A673 (cell line): ENCODE results near the gene SYK.

Source experiments
- EZH2 ChIP-seq: fragments of 200-600 bp; sonication (generic); IDR thresholded peaks from 2 replicates; pipeline ENCODE4 v1.6.1; 2017; ENCODE audit warnings: borderline replicate concordance, low read depth, mild to moderate bottlenecking, mixed read lengths, antibody characterized with exemption, low read length; ENCODE audit not compliant: poor library complexity, severe bottlenecking
- TF ChIP-seq, protein P1 (sequence below): fragments of 300-800, 200-600 bp; sonication (generic); conservative IDR thresholded peaks from 2 replicates; pipeline ENCODE4 v1.5.1; 2017; ENCODE audit warnings: low read depth, mild to moderate bottlenecking, antibody characterized with exemption, low read length, moderate library complexity, mixed read lengths

DNA sequence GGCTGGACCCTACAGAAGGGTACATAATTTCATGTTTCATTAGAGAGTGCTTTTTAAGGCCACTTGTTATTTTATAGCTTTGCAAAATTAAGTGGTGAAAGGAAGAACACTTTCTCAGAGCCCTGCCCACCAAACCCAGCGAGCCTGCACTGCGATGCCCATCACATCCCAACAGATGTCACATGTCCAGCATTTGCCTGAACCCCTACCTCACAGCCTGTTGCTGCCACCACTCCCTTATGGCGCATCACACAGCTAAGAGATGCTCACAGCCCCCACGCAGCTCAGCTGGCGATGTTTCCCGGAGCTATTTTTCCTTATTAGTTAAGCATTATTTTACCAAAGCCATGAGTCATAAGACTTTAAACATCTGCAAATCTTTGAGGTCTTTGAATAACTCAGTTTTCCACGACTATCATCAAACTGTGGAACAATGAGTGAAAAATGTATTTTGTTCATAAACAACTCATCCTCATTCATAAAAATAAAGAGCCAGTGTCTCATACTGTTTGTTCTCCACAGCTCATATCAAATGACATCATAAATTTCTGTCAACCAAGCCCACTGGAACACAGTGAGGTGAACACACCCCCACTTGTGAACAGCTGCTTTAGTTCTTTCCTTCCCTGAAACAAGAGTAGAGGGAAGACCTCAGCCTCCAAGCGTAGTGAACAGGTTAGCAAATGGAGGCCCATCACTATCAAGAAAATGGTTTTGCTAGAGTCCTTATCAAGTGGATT is 104.9 kb downstream of the SYK start:
- TF ChIP-seq, protein P1, sequence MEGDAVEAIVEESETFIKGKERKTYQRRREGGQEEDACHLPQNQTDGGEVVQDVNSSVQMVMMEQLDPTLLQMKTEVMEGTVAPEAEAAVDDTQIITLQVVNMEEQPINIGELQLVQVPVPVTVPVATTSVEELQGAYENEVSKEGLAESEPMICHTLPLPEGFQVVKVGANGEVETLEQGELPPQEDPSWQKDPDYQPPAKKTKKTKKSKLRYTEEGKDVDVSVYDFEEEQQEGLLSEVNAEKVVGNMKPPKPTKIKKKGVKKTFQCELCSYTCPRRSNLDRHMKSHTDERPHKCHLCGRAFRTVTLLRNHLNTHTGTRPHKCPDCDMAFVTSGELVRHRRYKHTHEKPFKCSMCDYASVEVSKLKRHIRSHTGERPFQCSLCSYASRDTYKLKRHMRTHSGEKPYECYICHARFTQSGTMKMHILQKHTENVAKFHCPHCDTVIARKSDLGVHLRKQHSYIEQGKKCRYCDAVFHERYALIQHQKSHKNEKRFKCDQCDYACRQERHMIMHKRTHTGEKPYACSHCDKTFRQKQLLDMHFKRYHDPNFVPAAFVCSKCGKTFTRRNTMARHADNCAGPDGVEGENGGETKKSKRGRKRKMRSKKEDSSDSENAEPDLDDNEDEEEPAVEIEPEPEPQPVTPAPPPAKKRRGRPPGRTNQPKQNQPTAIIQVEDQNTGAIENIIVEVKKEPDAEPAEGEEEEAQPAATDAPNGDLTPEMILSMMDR, result no peak
- TF ChIP-seq EZH2, result no peak
